ENCODE measurements around the gene SETBP1. TPM values are rescaled to one million over a fixed set of nuclear protein-coding genes. Genes with fewer than 3 reads are reported as not detected.

The SETBP1 gene
- total RNA-seq, 1 donor from 2014 or later: 4.3 TPM

DNA sequence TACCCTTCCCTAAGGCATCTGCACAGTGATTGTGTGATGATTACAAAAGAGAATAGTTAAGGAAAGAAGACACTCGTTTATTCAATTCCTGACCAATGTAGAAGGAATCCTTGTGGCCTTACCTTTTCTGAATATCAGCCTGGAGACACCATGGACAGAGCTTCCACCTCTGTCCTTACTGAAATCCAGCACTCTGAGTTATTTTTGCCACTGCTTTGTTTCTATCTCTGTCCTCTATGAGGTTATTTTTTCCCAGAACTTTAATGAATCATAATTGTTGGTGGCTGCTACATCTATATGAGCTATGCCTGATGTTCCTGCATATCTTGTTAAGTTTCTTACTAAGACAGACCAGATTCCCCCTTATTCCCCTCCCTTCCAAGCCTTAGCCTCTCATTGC is 275.1 kb downstream of the SETBP1 start:
- intact Hi-C loops (cut with micrococcal nuclease): no loop called here

DNA sequence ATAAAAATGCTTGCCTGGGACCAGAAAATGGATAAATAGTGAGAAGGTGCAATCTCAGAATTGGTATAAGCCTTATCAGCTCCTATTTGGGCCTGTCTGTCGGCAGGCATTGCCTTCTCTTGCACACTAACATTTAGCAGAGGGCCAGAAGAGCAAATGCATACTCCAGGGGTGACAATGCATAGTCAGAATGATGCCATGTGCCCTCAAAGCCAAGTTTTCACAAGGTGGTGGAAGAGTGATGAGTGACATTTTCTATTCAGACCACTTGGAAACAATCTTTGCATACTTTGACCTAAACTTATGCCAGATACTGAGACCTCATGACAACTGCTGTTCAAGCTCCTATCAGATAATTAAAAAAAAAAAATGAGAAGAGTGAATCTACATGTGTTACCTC is 276.3 kb downstream of the SETBP1 start:
- intact Hi-C loops (cut with micrococcal nuclease): no loop called here

DNA sequence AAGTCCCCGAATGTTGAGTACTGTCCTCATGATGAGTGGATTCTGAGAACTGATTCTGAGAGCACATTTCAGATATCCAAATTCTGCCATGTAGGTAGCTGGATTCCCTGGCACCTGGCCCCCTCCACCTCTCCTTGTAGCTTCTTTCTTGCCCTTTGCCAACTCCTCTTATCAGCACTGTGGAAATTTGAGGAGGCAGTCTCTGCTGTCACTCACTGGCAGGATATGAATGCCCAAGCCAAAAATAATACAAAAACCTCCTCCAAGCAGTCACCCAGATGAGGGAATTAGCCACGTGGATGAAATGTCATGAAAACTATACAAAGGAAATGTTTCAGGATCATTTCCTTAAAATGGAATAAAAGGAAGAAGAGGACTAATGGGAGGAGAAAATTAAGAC is 276.8 kb downstream of the SETBP1 start:
- intact Hi-C loops (cut with micrococcal nuclease): no loop called here

DNA sequence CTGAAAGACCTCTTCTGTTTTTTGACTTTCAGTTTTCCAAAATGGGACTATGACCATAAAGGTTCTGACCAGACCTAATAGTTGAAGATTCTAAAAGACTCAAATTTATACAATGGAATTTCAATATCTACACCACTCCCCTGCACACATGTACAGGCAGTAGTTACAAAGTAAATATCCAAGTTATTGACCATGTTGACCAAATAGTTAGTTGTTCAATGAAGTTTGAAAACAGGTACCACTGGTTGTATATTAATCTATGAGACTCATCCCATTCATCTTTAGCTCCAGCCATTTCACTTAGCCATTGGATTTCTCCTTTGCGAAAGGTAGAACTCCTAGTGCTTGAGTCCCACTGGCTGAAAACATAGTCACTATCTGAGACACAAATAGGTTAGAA is 277.4 kb downstream of the SETBP1 start:
- intact Hi-C loops (cut with micrococcal nuclease): no loop called here

DNA sequence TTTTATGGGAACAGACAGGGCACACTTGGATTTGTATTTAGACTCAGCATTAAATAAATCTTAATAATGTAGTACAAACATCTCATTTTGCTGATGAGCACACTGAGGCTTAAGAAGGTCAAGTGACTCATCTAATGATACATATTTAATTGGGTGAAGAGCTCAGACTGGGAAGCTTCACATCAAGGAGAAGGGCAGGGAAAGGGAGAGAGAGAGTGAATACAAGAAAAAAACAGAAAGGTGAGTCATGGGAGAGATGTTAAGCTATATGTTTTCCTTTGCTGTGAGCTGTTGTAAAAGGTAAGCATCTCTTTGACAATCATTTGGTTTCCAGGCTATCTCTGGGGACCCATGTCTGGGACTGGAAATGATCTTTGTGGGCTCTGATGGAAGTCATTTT is 277.8 kb downstream of the SETBP1 start:
- intact Hi-C loops (cut with micrococcal nuclease): no loop called here

DNA sequence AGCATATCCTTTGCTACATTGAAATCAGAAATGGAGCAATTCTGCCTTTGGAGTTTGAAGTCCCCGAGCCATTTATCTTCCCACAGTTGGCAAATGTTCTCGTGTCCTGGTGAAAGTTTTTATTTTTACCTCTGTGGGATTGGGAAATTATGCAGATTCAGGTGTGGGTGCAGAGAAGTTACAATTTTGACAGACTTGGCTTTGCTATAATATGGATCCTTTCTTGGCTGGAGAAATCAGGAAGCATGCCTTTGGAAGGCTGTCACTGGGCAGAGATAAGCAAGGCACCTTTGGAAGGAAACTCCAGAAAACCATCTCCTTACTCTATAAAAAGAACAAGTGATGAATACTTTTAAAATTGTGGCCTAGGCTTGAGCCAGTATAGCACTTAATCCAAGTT is 278.3 kb downstream of the SETBP1 start:
- intact Hi-C loops (cut with micrococcal nuclease): no loop called here

DNA sequence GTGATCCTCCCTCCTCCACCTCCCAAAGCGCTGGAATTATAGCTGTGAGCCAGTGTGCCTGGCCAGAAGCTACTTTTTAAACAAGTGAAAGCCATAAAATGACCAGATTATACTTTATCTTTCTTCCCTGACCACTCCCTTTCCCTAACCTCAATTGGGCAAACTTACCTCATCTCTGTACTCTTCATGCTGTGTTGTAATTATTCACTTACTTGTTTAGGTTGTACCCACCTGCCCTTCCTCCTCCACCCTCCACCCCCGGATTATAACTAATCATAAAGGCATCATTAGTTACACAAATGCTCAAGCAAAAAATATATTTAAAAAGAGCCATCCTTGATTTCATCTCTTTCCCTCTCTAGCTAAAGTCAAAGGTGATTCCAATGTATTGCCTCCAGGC is 279.9 kb downstream of the SETBP1 start:
- intact Hi-C loops (cut with micrococcal nuclease): no loop called here

DNA sequence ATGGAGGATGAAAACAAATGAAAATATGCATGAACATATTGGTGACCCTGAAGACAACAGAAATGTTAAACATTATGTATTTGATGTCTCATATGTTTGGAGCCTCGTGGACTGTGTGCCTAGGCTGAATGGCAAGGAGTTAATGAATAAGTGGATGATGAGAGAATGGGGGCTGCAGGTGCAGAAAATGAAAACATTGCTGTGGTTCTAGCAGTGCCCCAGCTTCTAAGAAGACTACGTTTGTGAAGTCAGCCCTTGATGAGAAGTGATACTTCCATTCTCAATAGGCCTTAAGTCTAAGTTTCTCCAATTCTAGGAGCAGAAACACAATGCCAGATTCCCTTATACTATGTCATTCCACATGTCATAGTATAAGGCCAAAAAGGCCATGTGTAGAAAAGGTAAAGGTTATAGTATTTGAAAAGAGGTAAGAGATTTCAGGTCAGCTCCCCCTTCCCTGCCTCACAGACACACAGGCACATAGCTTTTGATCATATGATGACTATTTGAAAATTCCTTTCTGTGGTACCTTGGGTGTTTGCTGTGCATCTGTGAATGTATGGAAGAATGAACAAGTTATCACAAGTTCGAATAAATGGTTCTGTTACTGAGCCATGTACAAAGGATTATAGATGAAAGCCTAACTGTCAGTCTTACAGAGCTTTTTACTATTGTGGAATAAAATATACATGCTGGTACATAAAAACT is 280.8 kb downstream of the SETBP1 start:
- intact Hi-C loops (cut with micrococcal nuclease): no loop called here

- intact Hi-C loops (cut with micrococcal nuclease): no loop called here
These were observed 286.9 kb downstream of the SETBP1 start for GRCh38 chr18:44967599-44967998.

GRCh38 chr18:44968336-44968735 is 287.6 kb downstream of the SETBP1 start:
- intact Hi-C loops (cut with micrococcal nuclease): no loop called here

- intact Hi-C loops (cut with micrococcal nuclease): no loop called here
These were observed 288.6 kb downstream of the SETBP1 start for GRCh38 chr18:44969214-44969795.

- intact Hi-C loops (cut with micrococcal nuclease): loop anchor here (2.0 kb wide), 1 partner anchor 294 kb away; no protein-coding TSS in a partner anchor
These were observed 292.6 kb downstream of the SETBP1 start for GRCh38 chr18:44973282-44973681.

- intact Hi-C loops (cut with micrococcal nuclease): no loop called here
These were observed 293.5 kb downstream of the SETBP1 start for GRCh38 chr18:44974174-44974573.

DNA sequence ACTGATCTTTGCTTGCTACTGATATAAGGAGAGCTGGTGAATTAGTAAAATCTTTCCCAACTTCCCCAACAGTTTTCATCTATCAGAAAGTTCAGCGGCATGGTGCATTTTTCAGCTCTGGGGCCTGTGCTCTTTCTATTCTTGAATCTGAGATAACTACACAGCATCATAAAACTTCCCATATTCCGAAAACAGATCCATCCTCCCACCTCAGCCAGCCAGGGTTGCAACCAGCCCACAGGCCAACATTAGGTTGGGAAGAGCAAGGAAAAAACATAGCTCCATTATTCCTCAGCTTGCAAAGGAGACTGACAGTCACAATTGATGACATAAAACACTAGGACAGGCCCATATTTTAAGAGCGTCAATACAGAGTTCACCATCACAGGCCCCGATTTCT is 297.2 kb downstream of the SETBP1 start:
- intact Hi-C loops (cut with micrococcal nuclease): no loop called here

DNA sequence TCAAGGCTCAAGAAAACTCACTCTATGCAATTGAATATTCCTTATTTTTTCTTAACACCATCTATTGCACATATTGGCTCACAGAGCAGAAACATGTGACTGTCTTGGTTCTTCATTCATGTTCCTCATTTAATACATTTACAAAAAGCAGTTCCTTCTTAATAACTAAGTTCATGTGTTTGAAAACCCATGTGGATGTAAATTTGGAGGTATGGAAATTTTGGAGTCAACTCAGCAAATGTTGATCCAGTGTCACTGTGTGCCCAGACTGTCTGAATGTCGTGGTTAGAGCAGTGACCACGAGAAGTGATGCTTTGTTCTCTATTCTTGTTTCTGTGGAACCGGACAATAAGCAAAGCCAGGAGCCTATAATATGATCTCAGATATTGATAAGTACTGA is 299.1 kb downstream of the SETBP1 start:
- intact Hi-C loops (cut with micrococcal nuclease): no loop called here

DNA sequence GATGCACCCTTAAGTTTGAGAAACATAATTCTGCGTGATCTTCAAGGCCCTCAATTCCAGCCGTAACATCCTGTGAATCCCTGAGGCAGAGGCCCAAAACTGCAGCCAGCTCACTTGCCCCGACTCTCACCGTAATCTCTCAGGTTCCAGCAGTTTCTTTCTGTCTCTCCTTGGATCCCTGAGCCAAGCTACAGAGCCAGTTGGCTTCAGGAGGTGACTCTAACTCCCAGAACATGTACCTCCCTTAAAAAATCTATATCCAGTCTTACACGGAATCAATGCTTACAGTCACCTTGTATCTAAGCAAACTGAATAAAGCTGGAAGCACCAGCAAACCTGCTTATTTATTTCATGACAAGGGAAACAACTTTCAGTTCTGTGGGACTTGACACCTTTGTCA is 300.4 kb downstream of the SETBP1 start:
- intact Hi-C loops (cut with micrococcal nuclease): no loop called here

DNA sequence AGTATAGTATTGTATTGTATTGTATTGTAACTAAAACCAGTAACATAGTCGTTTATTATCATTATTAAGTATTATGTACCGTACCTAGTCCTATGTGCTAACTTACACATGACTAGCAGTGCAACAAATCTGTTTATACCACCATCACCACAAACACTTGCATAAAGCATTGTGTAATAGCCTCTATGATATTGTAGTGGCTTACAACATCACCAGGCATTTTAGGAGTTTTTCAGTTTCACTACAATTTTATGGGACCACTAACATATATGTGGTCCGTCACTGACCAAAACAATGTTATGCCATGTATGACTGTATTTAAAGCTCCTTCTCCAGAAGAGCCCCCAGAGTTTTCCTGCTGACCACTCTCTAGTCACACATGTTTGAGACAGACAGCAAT is 306.2 kb downstream of the SETBP1 start:
- intact Hi-C loops (cut with micrococcal nuclease): no loop called here

GRCh38 chr18:44987371-44987770 is 306.7 kb downstream of the SETBP1 start:
- intact Hi-C loops (cut with micrococcal nuclease): no loop called here

GRCh38 chr18:44988821-44989587 is 308.3 kb downstream of the SETBP1 start:
- intact Hi-C loops (cut with micrococcal nuclease): no loop called here

DNA sequence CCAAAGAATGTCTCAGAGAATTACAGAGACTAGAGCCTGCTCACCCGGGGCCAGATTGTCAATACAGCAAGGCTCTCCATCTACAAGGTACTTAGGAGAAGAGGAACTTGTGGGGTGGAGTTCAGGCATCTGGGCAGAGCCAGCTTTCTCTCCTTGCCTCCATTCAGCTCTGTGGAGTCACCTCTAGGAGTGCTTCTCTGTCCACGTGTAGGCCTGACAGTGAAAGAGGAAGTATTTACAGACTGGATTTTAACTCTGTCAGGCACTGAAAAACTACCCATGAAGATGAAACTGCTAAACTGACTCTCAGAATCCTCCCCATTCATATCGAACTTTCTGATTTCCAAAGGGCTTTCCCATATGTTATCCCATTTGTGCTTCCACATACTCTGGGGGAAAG is 315.6 kb downstream of the SETBP1 start:
- intact Hi-C loops (cut with micrococcal nuclease): no loop called here

DNA sequence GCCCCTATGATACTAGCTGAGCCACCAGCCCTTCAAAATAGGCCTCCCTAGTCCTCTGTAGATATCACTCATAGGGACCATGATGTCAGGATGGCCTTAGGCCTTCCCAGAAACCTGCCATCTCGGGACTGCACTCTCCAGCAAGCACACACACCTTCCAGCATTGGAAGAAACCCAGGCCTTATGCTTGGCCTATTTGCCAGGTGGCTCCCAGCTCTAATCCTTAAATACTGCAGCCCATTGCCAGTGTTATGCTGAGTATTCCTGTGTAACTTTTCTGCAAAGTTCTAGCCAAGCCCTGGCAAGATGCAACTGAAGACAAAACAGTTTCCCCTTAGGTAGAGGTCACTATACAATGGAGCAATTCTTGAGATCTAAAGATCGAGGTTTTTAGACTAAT is 316.5 kb downstream of the SETBP1 start:
- intact Hi-C loops (cut with micrococcal nuclease): no loop called here

GRCh38 chr18:44998360-44998759 is 317.7 kb downstream of the SETBP1 start:
- intact Hi-C loops (cut with micrococcal nuclease): no loop called here

Data from T-helper 2 cell treated with Interferon-gamma antibody and Interleukin-4, amounts not matched to agents 100 ng/mL and 5 ng/mL, for 36 hours (primary cell).